ENCODE results near the gene SLC25A12.

Gene SLC25A12

GRCh38 chr2:171837736-171838135 lies 56.3 kb downstream of the SLC25A12 start:
- Histone ChIP-seq H3K9me3 (replicated peaks in 1 of 2; ENCODE audit: control insufficient read depth in 2 of 2, insufficient read depth in 1 of 2, low read depth in 1 of 2, low read length in 2 of 2) (peaks cover 5 to 16% of the 10 kb centered on the region in 2 donors), H3K4me3 (ENCODE audit: low read length in 2 of 2) (no peak overlapping the region), H3K36me3 (replicated peaks in 1 of 2; ENCODE audit: control insufficient read depth in 2 of 2, insufficient read depth in 2 of 2, low read length in 2 of 2) (peaks cover 0 to 69% of the 10 kb centered on the region in 2 donors), H3K18ac (ENCODE audit: low read length) (no peak overlapping the region), H3K14ac (ENCODE audit: low read length) (no peak overlapping the region), H3K4me2 (ENCODE audit: insufficient read depth, low read length, poor library complexity, severe bottlenecking) (no peak overlapping the region), H2AFZ (ENCODE audit: low read length) (no peak overlapping the region), H2BK5ac (ENCODE audit: low read length) (no peak overlapping the region), H3K27me3 (ENCODE audit: control insufficient read depth in 3 of 3, insufficient read depth in 3 of 3, low read depth in 1 of 3, low read length in 3 of 3) (no peaks in the 10 kb centered on the region), H3K27ac (replicated peaks; ENCODE audit: low read length) (no peak overlapping the region), H4K91ac (ENCODE audit: low read depth, low read length, poor library complexity) (no peak overlapping the region), H3K4me1 (ENCODE audit: control insufficient read depth in 2 of 2, insufficient read depth in 1 of 2, low read depth in 1 of 2, low read length in 2 of 2) (no peaks in the 10 kb centered on the region), H3K4ac (ENCODE audit: low read length) (no peak overlapping the region), H3K23ac (ENCODE audit: low read depth, low read length, poor library complexity) (no peak overlapping the region), H2BK15ac (ENCODE audit: low read length) (no peak overlapping the region), H4K8ac (ENCODE audit: low read depth, low read length) (no peak overlapping the region), H2AK5ac (ENCODE audit: low read depth, low read length) (no peak overlapping the region), H2BK12ac (ENCODE audit: low read length) (no peak overlapping the region), H2BK120ac (ENCODE audit: low read depth, low read length) (no peak overlapping the region), H3K9ac (ENCODE audit: low read depth, low read length, poor library complexity) (no peak overlapping the region), H3K79me1 (ENCODE audit: low read depth, low read length) (no peaks in the 10 kb centered on the region)
- no CpG with 5 or more reads among the region's 2 CpGs for WGBS, 2 donors (ENCODE audit: extremely low coverage in 2 of 2, insufficient read length in 2 of 2, insufficient replicate concordance in 1 of 2)
- DNase-seq (ENCODE audit: low spot score): no peak

- no peak overlapping the region for H3K4me2 ChIP-seq (ENCODE audit: insufficient read depth, low read length, poor library complexity, severe bottlenecking)
- no peak overlapping the region for H3K9ac ChIP-seq (ENCODE audit: low read depth, low read length, poor library complexity)
- no peak overlapping the region for H4K91ac ChIP-seq (ENCODE audit: low read depth, low read length, poor library complexity)
- no peak overlapping the region for H3K4ac ChIP-seq (ENCODE audit: low read length)
- H3K4me1 ChIP-seq (ENCODE audit: control insufficient read depth in 2 of 2, insufficient read depth in 1 of 2, low read depth in 1 of 2, low read length in 2 of 2): no peaks in the 10 kb centered on the region
- no peak overlapping the region for H3K23ac ChIP-seq (ENCODE audit: low read depth, low read length, poor library complexity)
- H2AFZ ChIP-seq (ENCODE audit: low read length): no peak overlapping the region
- H2BK12ac ChIP-seq (ENCODE audit: low read length): no peak overlapping the region
- no peak overlapping the region for H2BK120ac ChIP-seq (ENCODE audit: low read depth, low read length)
- no peak overlapping the region for H2AK5ac ChIP-seq (ENCODE audit: low read depth, low read length)
- WGBS, 2 donors (ENCODE audit: extremely low coverage in 2 of 2, insufficient read length in 2 of 2, insufficient replicate concordance in 1 of 2): no CpG with 5 or more reads among the region's 6 CpGs
- no peak overlapping the region for H3K4me3 ChIP-seq (ENCODE audit: low read length in 2 of 2)
- peaks cover 12 to 30% of the 10 kb centered on the region in 2 donors for H3K9me3 ChIP-seq (replicated peaks in 1 of 2; ENCODE audit: control insufficient read depth in 2 of 2, insufficient read depth in 1 of 2, low read depth in 1 of 2, low read length in 2 of 2)
- no peak overlapping the region for H2BK15ac ChIP-seq (ENCODE audit: low read length)
- no peak overlapping the region for H4K8ac ChIP-seq (ENCODE audit: low read depth, low read length)
- DNase-seq (ENCODE audit: low spot score): no peak
- no peak overlapping the region for H2BK5ac ChIP-seq (ENCODE audit: low read length)
- H3K27me3 ChIP-seq (ENCODE audit: control insufficient read depth in 3 of 3, insufficient read depth in 3 of 3, low read depth in 1 of 3, low read length in 3 of 3): no peaks in the 10 kb centered on the region
- no peak overlapping the region for H3K27ac ChIP-seq (replicated peaks; ENCODE audit: low read length)
- H3K36me3 ChIP-seq (replicated peaks in 1 of 2; ENCODE audit: control insufficient read depth in 2 of 2, insufficient read depth in 2 of 2, low read length in 2 of 2): peaks cover 0 to 72% of the 10 kb centered on the region in 2 donors
- H3K79me1 ChIP-seq (ENCODE audit: low read depth, low read length): no peaks in the 10 kb centered on the region
- no peak overlapping the region for H3K14ac ChIP-seq (ENCODE audit: low read length)
- no peak overlapping the region for H3K18ac ChIP-seq (ENCODE audit: low read length)
These were observed 57.7 kb downstream of the SLC25A12 start for GRCh38 chr2:171836146-171836910.

- no peaks in the 10 kb centered on the region for H3K4me1 ChIP-seq (ENCODE audit: control insufficient read depth in 2 of 2, insufficient read depth in 1 of 2, low read depth in 1 of 2, low read length in 2 of 2)
- H3K9me3 ChIP-seq (replicated peaks in 1 of 2; ENCODE audit: control insufficient read depth in 2 of 2, insufficient read depth in 1 of 2, low read depth in 1 of 2, low read length in 2 of 2): peaks cover 16 to 40% of the 10 kb centered on the region in 2 donors
- H3K27ac ChIP-seq (replicated peaks; ENCODE audit: low read length): no peak overlapping the region
- no peak overlapping the region for H3K4ac ChIP-seq (ENCODE audit: low read length)
- WGBS, 2 donors (ENCODE audit: extremely low coverage in 2 of 2, insufficient read length in 2 of 2, insufficient replicate concordance in 1 of 2): no CpG with 5 or more reads among the region's 4 CpGs
- no peak overlapping the region for H3K23ac ChIP-seq (ENCODE audit: low read depth, low read length, poor library complexity)
- no peak overlapping the region for H3K9ac ChIP-seq (ENCODE audit: low read depth, low read length, poor library complexity)
- H2BK12ac ChIP-seq (ENCODE audit: low read length): no peak overlapping the region
- no peak overlapping the region for H3K14ac ChIP-seq (ENCODE audit: low read length)
- H3K79me1 ChIP-seq (ENCODE audit: low read depth, low read length): no peaks in the 10 kb centered on the region
- DNase-seq (ENCODE audit: low spot score): no peak
- H4K91ac ChIP-seq (ENCODE audit: low read depth, low read length, poor library complexity): no peak overlapping the region
- H2BK120ac ChIP-seq (ENCODE audit: low read depth, low read length): no peak overlapping the region
- H2AFZ ChIP-seq (ENCODE audit: low read length): no peak overlapping the region
- H2BK15ac ChIP-seq (ENCODE audit: low read length): no peak overlapping the region
- no peak overlapping the region for H3K4me2 ChIP-seq (ENCODE audit: insufficient read depth, low read length, poor library complexity, severe bottlenecking)
- H2AK5ac ChIP-seq (ENCODE audit: low read depth, low read length): no peak overlapping the region
- no peak overlapping the region for H3K18ac ChIP-seq (ENCODE audit: low read length)
- H2BK5ac ChIP-seq (ENCODE audit: low read length): no peak overlapping the region
- H3K4me3 ChIP-seq (ENCODE audit: low read length in 2 of 2): no peak overlapping the region
- H4K8ac ChIP-seq (ENCODE audit: low read depth, low read length): no peak overlapping the region
- H3K36me3 ChIP-seq (replicated peaks in 1 of 2; ENCODE audit: control insufficient read depth in 2 of 2, insufficient read depth in 2 of 2, low read length in 2 of 2): peaks cover 2 to 80% of the 10 kb centered on the region in 2 donors
- H3K27me3 ChIP-seq (ENCODE audit: control insufficient read depth in 3 of 3, insufficient read depth in 3 of 3, low read depth in 1 of 3, low read length in 3 of 3): no peaks in the 10 kb centered on the region
These were observed 58.7 kb downstream of the SLC25A12 start for GRCh38 chr2:171835386-171835785.

GRCh38 chr2:171834286-171834685 lies 59.8 kb downstream of the SLC25A12 start:
- Histone ChIP-seq H2BK15ac (ENCODE audit: low read length) (no peak overlapping the region), H3K27ac (replicated peaks; ENCODE audit: low read length) (no peak overlapping the region), H3K4me3 (ENCODE audit: low read length in 2 of 2) (no peak overlapping the region), H3K9me3 (replicated peaks in 1 of 2; ENCODE audit: control insufficient read depth in 2 of 2, insufficient read depth in 1 of 2, low read depth in 1 of 2, low read length in 2 of 2) (peaks cover 16 to 51% of the 10 kb centered on the region in 2 donors), H3K4ac (ENCODE audit: low read length) (no peak overlapping the region), H4K8ac (ENCODE audit: low read depth, low read length) (no peak overlapping the region), H3K9ac (ENCODE audit: low read depth, low read length, poor library complexity) (no peak overlapping the region), H3K27me3 (ENCODE audit: control insufficient read depth in 3 of 3, insufficient read depth in 3 of 3, low read depth in 1 of 3, low read length in 3 of 3) (no peaks in the 10 kb centered on the region), H3K4me2 (ENCODE audit: insufficient read depth, low read length, poor library complexity, severe bottlenecking) (no peak overlapping the region), H2BK5ac (ENCODE audit: low read length) (no peak overlapping the region), H3K79me1 (ENCODE audit: low read depth, low read length) (no peaks in the 10 kb centered on the region), H4K91ac (ENCODE audit: low read depth, low read length, poor library complexity) (no peak overlapping the region), H2AK5ac (ENCODE audit: low read depth, low read length) (no peak overlapping the region), H3K23ac (ENCODE audit: low read depth, low read length, poor library complexity) (no peak overlapping the region), H2BK12ac (ENCODE audit: low read length) (no peak overlapping the region), H3K14ac (ENCODE audit: low read length) (no peak overlapping the region), H3K4me1 (ENCODE audit: control insufficient read depth in 2 of 2, insufficient read depth in 1 of 2, low read depth in 1 of 2, low read length in 2 of 2) (no peaks in the 10 kb centered on the region), H2AFZ (ENCODE audit: low read length) (no peak overlapping the region), H3K36me3 (replicated peaks in 1 of 2; ENCODE audit: control insufficient read depth in 2 of 2, insufficient read depth in 2 of 2, low read length in 2 of 2) (peaks cover 2 to 81% of the 10 kb centered on the region in 2 donors), H3K18ac (ENCODE audit: low read length) (no peak overlapping the region), H2BK120ac (ENCODE audit: low read depth, low read length) (no peak overlapping the region)
- no peak for DNase-seq (ENCODE audit: low spot score)
